Adrenal gland (tissue), 12 donors: Measurements from ENCODE around the gene GPRC5C. TPM values are rescaled to one million over a fixed set of nuclear protein-coding genes. Genes with fewer than 3 reads are reported as not detected.

Experiments
- DNase-seq, 7 donors: peaks; one replicate each; pipeline ENCODE4 v3.0.0-alpha.2; 2019 to 2020
- H3K27ac ChIP-seq, 5 donors: fragments of 200-600 bp; sonication (generic) in 4 of 5; 1 replicate in 3 of 5; 2 replicates in 2 of 5; pipeline versions ENCODE4 v1.5.1 to v1.8.0; 2016 to 2020; ENCODE audit warnings: mild to moderate bottlenecking in 1 of 5
- H3K27me3 ChIP-seq: fragments of 200-600 bp; 2 replicates; pipeline ENCODE4 v1.8.0; 2021
- H3K36me3 ChIP-seq, 2 donors: fragments of 200-600 bp; replicated peaks in 1 of 2; 1 replicate in 1 of 2; 2 replicates in 1 of 2; pipeline versions ENCODE4 v1.5.1 to v1.8.0; 2018 to 2022
- H3K4me1 ChIP-seq, 2 donors: fragments of 200-600 bp; replicated peaks in 1 of 2; 1 replicate in 1 of 2; 2 replicates in 1 of 2; pipeline versions ENCODE4 v1.5.1 to v1.8.0; 2018 to 2021
- H3K4me3 ChIP-seq, 4 donors: fragments of 200-600 bp; sonication (generic) in 3 of 4; one replicate each; pipeline ENCODE4 v1.5.1; 2016 to 2018
- H3K9me3 ChIP-seq, 3 donors: fragments of 200-600 bp; sonication (generic) in 1 of 3; replicated peaks in 1 of 3; 1 replicate in 2 of 3; 2 replicates in 1 of 3; pipeline versions ENCODE4 v1.5.1 to v1.8.0; 2016 to 2021
- CTCF ChIP-seq, 6 experiments: fragments of 450-650 bp in 4 of 6; fragments of 200-600 bp in 2 of 6; sonication (generic) in 1 of 6; IDR thresholded peaks; 1 replicate in 5 of 6; 2 replicates in 1 of 6; pipeline versions ENCODE4 v1.5.1 to v1.8.0; 2016 to 2021; ENCODE audit warnings: antibody characterized with exemption in 6 of 6, mild to moderate bottlenecking in 2 of 6, moderate library complexity in 1 of 6
- POLR2A ChIP-seq, 2 donors: fragments of 450-650 bp; IDR thresholded peaks; one replicate each; pipeline ENCODE4 v1.6.1; 2017; ENCODE audit warnings: antibody characterized with exemption in 2 of 2, mild to moderate bottlenecking in 2 of 2, moderate library complexity in 1 of 2
- whole genome bisulfite sequencing, 4 donors: extraction: QIAGEN DNeasy Blood & Tissue Kit in 2 of 4; methylation state at CpG; one replicate each; pipeline versions ENCODE4 v1.1.5 to v1.1.7; 2013 to 2017; 5-methylcytosine and 5-hydroxymethylcytosine counted together
- intact Hi-C, 2 donors: fragments of 100-400 bp; cut with DNase I; formaldehyde crosslinking; loops; one replicate each; pipeline versions ENCODE4 v1.14.1 to v1.15.0; 2022 to 2023
- polyA plus RNA-seq, 3 donors: library from polyadenylated mRNA; stranded (reverse); fragments of 200-250 nt in 2 of 3; fragments of 350-450 nt in 1 of 3; fragmentation: Illumina TruSeq in 1 of 3; extraction: RNeasy Lipid Tissue Mini Kit (QIAGEN cat#74804) in 1 of 3; gene quantifications; one replicate each; pipeline ENCODE4 v1.2.3, GENCODE V29; 2013 to 2014
- total RNA-seq, 9 donors: library from RNA; depleted of rRNA in 4 of 9; stranded (reverse); fragments of >200 nt in 4 of 9; fragments of 120-200 nt in 1 of 9; fragmentation: NEBNext Ultra II Directional in 1 of 9; extraction: Animal tissue kit (Norgen Biotek cat#: 25700) in 1 of 9; gene quantifications; one replicate each; pipeline versions ENCODE4 v1.1.0 to v1.2.4, GENCODE V29; 2013 to 2023
- donor health status: healthy with polysubstance abuse.
- donor health status: Bipolar disorder and iron deficiency.
- donor health status: DM: yes; HTN: yes; CAD: no.
- donor health status: DM: no; HTN: no; CAD: no.
- donor health status: DM: no; HTN: no; CAD: no.
- donor health status: DM: yes; HTN: yes; CAD: no.

GPRC5C gene
- total and polyA plus RNA-seq, 12 donors = 2.7 to 67.2 (median 30.5) TPM

GRCh38 chr17:74473294-74473693 is 41.4 kb downstream of the GPRC5C start:
- H3K4me1 ChIP-seq = no peaks in the 10 kb centered on the region
- 67 to 85% (median 76%) methylated on average over 5 to 8 of the region's 8 CpGs for WGBS, 4 donors
- no peak for DNase-seq
- H3K4me3 ChIP-seq = no peak overlapping the region
- no peak overlapping the region for H3K27ac ChIP-seq
- intact Hi-C loops = no loop called here
- peaks cover 9% of the 10 kb centered on the region for H3K27me3 ChIP-seq
- no peaks in the 10 kb centered on the region for H3K36me3 ChIP-seq
- no peaks in the 10 kb centered on the region for H3K9me3 ChIP-seq
- TF ChIP-seq POLR2A (IDR thresholded peaks at IDR 0.05) (no peak), CTCF (IDR thresholded peaks at IDR 0.05) (no peak)

- TF ChIP-seq CTCF (IDR thresholded peaks at IDR 0.05) (no peak), POLR2A (IDR thresholded peaks at IDR 0.05) (no peak)
- H3K4me1 ChIP-seq = no peaks in the 10 kb centered on the region
- intact Hi-C loops = no loop called here
- H3K27ac ChIP-seq = no peak overlapping the region
- H3K4me3 ChIP-seq = no peak overlapping the region
- H3K9me3 ChIP-seq = no peaks in the 10 kb centered on the region
- 71 to 83% (median 75%) methylated on average over 7 to 9 of the region's 9 CpGs for WGBS, 4 donors
- peaks cover 9% of the 10 kb centered on the region for H3K27me3 ChIP-seq
- H3K36me3 ChIP-seq = no peaks in the 10 kb centered on the region
- no peak for DNase-seq
Measured at GRCh38 chr17:74474043-74474792, 42.3 kb downstream of the GPRC5C start.

- H3K36me3 ChIP-seq = no peaks in the 10 kb centered on the region
- TF ChIP-seq POLR2A (IDR thresholded peaks at IDR 0.05) (no peak), CTCF (IDR thresholded peaks at IDR 0.05) (no peak)
- no peak overlapping the region for H3K27ac ChIP-seq
- H3K27me3 ChIP-seq = peaks cover 9% of the 10 kb centered on the region
- H3K4me3 ChIP-seq = no peak overlapping the region
- H3K4me1 ChIP-seq = no peaks in the 10 kb centered on the region
- intact Hi-C loops = no loop called here
- no peak for DNase-seq
- 80 to 84% (median 82%) methylated on average over 4 of the region's 4 CpGs for WGBS, 4 donors
- no peaks in the 10 kb centered on the region for H3K9me3 ChIP-seq
Measured at GRCh38 chr17:74475189-74475588, 43.3 kb downstream of the GPRC5C start.

GRCh38 chr17:74477411-74477810 is 45.5 kb downstream of the GPRC5C start:
- Histone ChIP-seq H3K36me3 (no peaks in the 10 kb centered on the region), H3K4me1 (no peaks in the 10 kb centered on the region), H3K9me3 (no peaks in the 10 kb centered on the region), H3K27ac (peak overlapping the region in 1 of 5 donors; percentile 81), H3K27me3 (peaks cover 6% of the 10 kb centered on the region), H3K4me3 (no peak overlapping the region)
- 64 to 81% (median 71%) methylated on average over 4 of the region's 4 CpGs for WGBS, 4 donors
- TF ChIP-seq POLR2A (IDR thresholded peaks at IDR 0.05) (no peak), CTCF (IDR thresholded peaks at IDR 0.05) (no peak)
- intact Hi-C loops = no loop called here
- no peak for DNase-seq
